HepG2 (cell line): ENCODE data around the gene CAVIN3. TPM values are rescaled to one million over a fixed set of nuclear protein-coding genes. Genes with fewer than 3 reads are reported as not detected.

Experiments
- ATAC-seq: fragments of 200-7000 bp; cut with Tn5 transposase; 3 replicates; pipeline ENCODE4 v1.9.1; 2020; ENCODE audit warnings: mild to moderate bottlenecking, moderate library complexity
- BruUV-seq: library from RNA; stranded (reverse); fragments of 400-500 nt; replicated peaks from 2 replicates; lab custom pipeline; 2021; lab: Mats Ljungman, UMichigan
- CTCF ChIA-PET: fragments of 300-600 bp; formaldehyde crosslinking; extraction: SDS; loops from one replicate; lab custom pipeline; 2021; ENCODE audit warnings: low total read pairs, inconsistent platforms, low intra/inter-chr PET ratio; lab: Yijun Ruan, JAX
- POLR2A ChIA-PET: fragments of 350-600 bp; sonication (Branson Sonifier 250); formaldehyde crosslinking; loops from one replicate; lab custom pipeline; 2020; ENCODE audit warnings: antibody characterized with exemption, inconsistent platforms; lab: Yijun Ruan, JAX
- DNase-seq: peaks from one replicate; pipeline ENCODE4 v3.0.0-alpha.2; 2015; ENCODE audit warnings: low spot score
- FAIRE-seq: peaks from 3 replicates; lab custom pipeline; 2011; peaks lifted over from hg19 to GRCh38; lab: Jason Lieb, UNC
- H2AFZ ChIP-seq: one replicate; pipeline ENCODE4 v1.6.1; 2011; ENCODE audit warnings: low read length, inconsistent platforms
- H3K27ac ChIP-seq: fragments of 300-600 bp; 3 replicates; pipeline ENCODE4 v1.8.0; 2011; ENCODE audit warnings: mixed run types, mild to moderate bottlenecking, mixed read lengths, low read length, inconsistent platforms; ENCODE audit not compliant: insufficient read depth; ENCODE audit errors: extremely low read length
- H3K27me3 ChIP-seq, 2 experiments: fragments of 200-600 bp in 1 of 2; 2 replicates in 1 of 2; 3 replicates in 1 of 2; pipeline versions ENCODE4 v1.6.0 to v1.8.0; 2011; ENCODE audit warnings: low read length in 2 of 2, mild to moderate bottlenecking in 2 of 2, moderate library complexity in 2 of 2, inconsistent platforms in 1 of 2; ENCODE audit not compliant: insufficient read depth in 2 of 2, control insufficient read depth in 1 of 2
- H3K36me3 ChIP-seq, 2 experiments: fragments of 200-600 bp in 1 of 2; replicated peaks in 1 of 2; 2 replicates in 1 of 2; 3 replicates in 1 of 2; pipeline versions ENCODE4 v1.5.1 to v1.8.0; 2011; ENCODE audit warnings: low read length in 2 of 2, inconsistent platforms in 1 of 2; ENCODE audit not compliant: insufficient read depth in 2 of 2, control insufficient read depth in 1 of 2
- H3K4me1 ChIP-seq: 2 replicates; pipeline ENCODE4 v1.5.1; 2012; ENCODE audit warnings: low read length, inconsistent platforms; ENCODE audit not compliant: insufficient read depth
- H3K4me2 ChIP-seq: 2 replicates; pipeline ENCODE4 v1.6.0; 2011; ENCODE audit warnings: low read depth, low read length, inconsistent platforms
- H3K4me3 ChIP-seq, 3 experiments: fragments of 200-600 bp in 1 of 3; sonication (generic), shearing (Covaris generic) in 1 of 3; replicated peaks in 1 of 3; 2 replicates each; pipeline ENCODE4 v1.5.1; 2011 to 2016; ENCODE audit warnings: low read length in 3 of 3, inconsistent platforms in 2 of 3, low read depth in 2 of 3, mild to moderate bottlenecking in 2 of 3, control low read depth in 1 of 3, mixed read lengths in 1 of 3; ENCODE audit not compliant: insufficient read depth in 1 of 3
- H3K79me2 ChIP-seq: one replicate; pipeline ENCODE4 v1.6.1; 2011; ENCODE audit warnings: low read length, inconsistent platforms; ENCODE audit not compliant: insufficient read depth
- H3K9ac ChIP-seq: 2 replicates; pipeline ENCODE4 v1.6.0; 2011; ENCODE audit warnings: mild to moderate bottlenecking, low read depth, low read length, inconsistent platforms; ENCODE audit not compliant: insufficient read depth
- H3K9me3 ChIP-seq: 2 replicates; pipeline ENCODE4 v1.5.1; 2012; ENCODE audit warnings: mild to moderate bottlenecking, low read length
- H4K20me1 ChIP-seq: 2 replicates; pipeline ENCODE4 v1.6.0; 2011; ENCODE audit warnings: inconsistent platforms, mild to moderate bottlenecking, low read length, moderate library complexity; ENCODE audit not compliant: insufficient read depth
- CTCF ChIP-seq: sonication (generic); formaldehyde crosslinking; IDR thresholded peaks from 2 replicates; pipeline ENCODE4 v1.5.0; 2020; ENCODE audit warnings: mild to moderate bottlenecking, missing genetic modification reagents, moderate library complexity
- KIAA2018 ChIP-seq: sonication (generic); formaldehyde crosslinking; IDR thresholded peaks from 2 replicates; pipeline ENCODE4 v1.5.0; 2020; ENCODE audit warnings: mild to moderate bottlenecking, missing genetic modification reagents, borderline replicate concordance
- NFKB2 ChIP-seq: sonication (generic); formaldehyde crosslinking; IDR thresholded peaks from 2 replicates; pipeline ENCODE4 v1.4.0; 2020; ENCODE audit warnings: missing genetic modification reagents, borderline replicate concordance
- RFXAP ChIP-seq: sonication (generic); formaldehyde crosslinking; IDR thresholded peaks from 2 replicates; pipeline ENCODE4 v1.4.0; 2020; ENCODE audit warnings: missing genetic modification reagents, borderline replicate concordance
- ZNF230 ChIP-seq: sonication (generic); formaldehyde crosslinking; IDR thresholded peaks from 2 replicates; pipeline ENCODE4 v1.4.0; 2020; ENCODE audit warnings: mild to moderate bottlenecking, missing genetic modification reagents
- ZNF550 ChIP-seq: sonication (generic); formaldehyde crosslinking; IDR thresholded peaks from 2 replicates; pipeline ENCODE4 v1.4.0; 2020; ENCODE audit warnings: mild to moderate bottlenecking, missing genetic modification reagents, borderline replicate concordance
- ZNF563 ChIP-seq: sonication (generic); formaldehyde crosslinking; IDR thresholded peaks from 2 replicates; pipeline ENCODE4 v1.8.0; 2022; ENCODE audit warnings: mild to moderate bottlenecking, moderate library complexity, missing genetic modification reagents
- WGBS: methylation state at CpG from one replicate; pipeline ENCODE4 v1.1.6; 2017; ENCODE audit warnings: low lambda C conversion rate; 5-methylcytosine and 5-hydroxymethylcytosine counted together
- in situ Hi-C: cut with HindIII; loops from 2 replicates; pipeline ENCODE4 v1.10.0; 2017; ENCODE audit warnings: low pct_unique_long_range_greater_than_20kb; ENCODE audit not compliant: extremely low pct_ligation_motif_present
- intact Hi-C: fragments of 100-400 bp; cut with micrococcal nuclease; formaldehyde crosslinking; loops from one replicate; pipeline ENCODE4 v1.10.0; 2022; ENCODE audit not compliant: unreplicated experiment
- polyA plus RNA-seq, 8 experiments: library from polyadenylated mRNA; depleted of rRNA in 3 of 8; stranded (reverse) in 7 of 8; unstranded in 1 of 8; fragments of >200 nt; fragmentation: Illumina TruSeq in 4 of 8; extraction: Trizol in 4 of 8; gene quantifications; 2 replicates each; pipeline versions ENCODE4 v1.2.1 to v1.2.3, GENCODE V29; 2011 to 2016; ENCODE audit warnings: low read depth in 4 of 8, missing spikeins in 1 of 8, mixed read lengths in 1 of 8; ENCODE audit not compliant: insufficient read depth in 1 of 8
- total RNA-seq, 5 experiments: library from RNA; depleted of rRNA; stranded (reverse); fragments of >200 nt; fragmentation: Illumina TruSeq; extraction: Trizol; gene quantifications; 2 replicates each; pipeline ENCODE4 v1.2.3, GENCODE V29; 2016; ENCODE audit warnings: low read depth in 1 of 5
- TF ChIP-seq, protein P1 (sequence below): sonication (generic); formaldehyde crosslinking; IDR thresholded peaks from 2 replicates; pipeline ENCODE4 v1.4.0; 2020; ENCODE audit warnings: missing genetic modification reagents

The CAVIN3 gene
- total and polyA plus RNA-seq, 2 of the 13 experiments (the other 11 are each of a cell fraction or from before 2014, with no cell fraction given): not detected

DNA sequence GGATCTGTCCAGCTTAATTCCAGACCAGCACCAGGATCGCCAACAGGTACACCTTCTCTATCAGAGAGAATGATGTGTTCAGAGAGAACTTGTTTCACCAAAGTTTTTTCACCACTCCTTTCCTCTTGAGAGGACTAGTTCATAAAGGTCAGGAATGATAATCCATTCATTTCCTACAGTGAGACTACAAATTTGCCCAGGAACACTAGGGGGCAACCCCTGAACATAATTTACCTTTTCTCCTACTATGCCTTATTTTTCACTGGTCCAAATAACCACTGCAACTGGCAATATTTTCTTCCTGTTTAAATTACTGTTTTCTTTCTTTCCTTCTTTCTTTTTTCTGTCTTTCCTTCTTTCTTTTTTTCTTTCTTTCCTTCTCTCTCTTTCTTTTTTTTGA lies 22.5 kb downstream of the CAVIN3 start (continued):
- TF ChIP-seq, protein P1, sequence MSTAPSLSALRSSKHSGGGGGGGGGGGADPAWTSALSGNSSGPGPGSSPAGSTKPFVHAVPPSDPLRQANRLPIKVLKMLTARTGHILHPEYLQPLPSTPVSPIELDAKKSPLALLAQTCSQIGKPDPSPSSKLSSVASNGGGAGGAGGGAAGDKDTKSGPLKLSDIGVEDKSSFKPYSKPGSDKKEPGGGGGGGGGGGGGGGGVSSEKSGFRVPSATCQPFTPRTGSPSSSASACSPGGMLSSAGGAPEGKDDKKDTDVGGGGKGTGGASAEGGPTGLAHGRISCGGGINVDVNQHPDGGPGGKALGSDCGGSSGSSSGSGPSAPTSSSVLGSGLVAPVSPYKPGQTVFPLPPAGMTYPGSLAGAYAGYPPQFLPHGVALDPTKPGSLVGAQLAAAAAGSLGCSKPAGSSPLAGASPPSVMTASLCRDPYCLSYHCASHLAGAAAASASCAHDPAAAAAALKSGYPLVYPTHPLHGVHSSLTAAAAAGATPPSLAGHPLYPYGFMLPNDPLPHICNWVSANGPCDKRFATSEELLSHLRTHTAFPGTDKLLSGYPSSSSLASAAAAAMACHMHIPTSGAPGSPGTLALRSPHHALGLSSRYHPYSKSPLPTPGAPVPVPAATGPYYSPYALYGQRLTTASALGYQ (CRISPR knock-in tag): no peak
- TF ChIP-seq NFKB2 (CRISPR knock-in tag): no peak
- TF ChIP-seq ZNF563 (CRISPR knock-in tag): no peak
- peak; percentile 22; the same call in 1 of the 2 replicates for TF ChIP-seq CTCF (CRISPR knock-in tag)

GRCh38 chr11:6285019-6285418 lies 35.3 kb downstream of the CAVIN3 start:
- DNase-seq (no peak), FAIRE-seq (no peak), ATAC-seq (no peak)
- H3K4me2 ChIP-seq: no peak overlapping the region
- no peaks in the 10 kb centered on the region for H4K20me1 ChIP-seq
- no peak overlapping the region for H2AFZ ChIP-seq
- WGBS: 38% methylated on average over 4 of the region's 4 CpGs
- no peaks in the 10 kb centered on the region for H3K9me3 ChIP-seq
- no peaks in the 10 kb centered on the region for H3K36me3 ChIP-seq
- TF ChIP-seq ZNF550 (CRISPR knock-in tag) (no peak), ZNF230 (no peak), RFXAP (CRISPR knock-in tag) (no peak), KIAA2018 (CRISPR knock-in tag) (no peak)
- no peak overlapping the region for H3K4me3 ChIP-seq
- intact Hi-C loops (no loop called here), in situ Hi-C loops (no loop called here)
- no peaks in the 10 kb centered on the region for H3K4me1 ChIP-seq
- POLR2A ChIA-PET: no interaction called here
- no peaks in the 10 kb centered on the region for H3K79me2 ChIP-seq
- CTCF ChIA-PET: no interaction called here
- no TSS peak for BruUV-seq
- peaks cover 0 to 11% of the 10 kb centered on the region in 2 experiments; a peak in 3 of 5 replicates for H3K27me3 ChIP-seq
- no peak overlapping the region for H3K27ac ChIP-seq
- H3K9ac ChIP-seq: no peak overlapping the region
